ENCODE results near the gene TP53TG5.
"Not testable (repeated sequence)": the region's sequence is repeated elsewhere in the genome, so short reads cannot be mapped to it uniquely, and the experiment has no call there.

The TP53TG5 gene

DNA sequence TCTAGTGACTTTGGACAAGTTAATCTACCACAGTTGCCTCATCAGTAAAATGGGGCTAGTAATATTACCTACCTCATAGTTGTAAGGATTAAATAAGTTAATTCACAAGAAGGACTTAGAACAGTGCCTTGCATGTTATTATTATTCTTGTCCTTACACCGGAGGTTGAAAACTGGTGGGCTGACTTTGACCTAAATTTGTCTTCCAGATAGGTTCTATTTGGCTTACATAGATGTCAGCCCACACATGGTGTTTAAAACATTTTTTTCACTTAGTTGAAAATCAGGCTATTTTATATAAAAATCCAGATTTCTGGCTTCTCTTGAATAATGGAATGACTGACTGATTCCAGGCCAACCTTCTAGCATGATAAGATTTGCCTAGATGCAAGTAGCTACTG lies 11.9 kb downstream of the TP53TG5 start:
- DNase-seq (ENCODE audit: low read depth in 2 of 2), result no peak

DNA sequence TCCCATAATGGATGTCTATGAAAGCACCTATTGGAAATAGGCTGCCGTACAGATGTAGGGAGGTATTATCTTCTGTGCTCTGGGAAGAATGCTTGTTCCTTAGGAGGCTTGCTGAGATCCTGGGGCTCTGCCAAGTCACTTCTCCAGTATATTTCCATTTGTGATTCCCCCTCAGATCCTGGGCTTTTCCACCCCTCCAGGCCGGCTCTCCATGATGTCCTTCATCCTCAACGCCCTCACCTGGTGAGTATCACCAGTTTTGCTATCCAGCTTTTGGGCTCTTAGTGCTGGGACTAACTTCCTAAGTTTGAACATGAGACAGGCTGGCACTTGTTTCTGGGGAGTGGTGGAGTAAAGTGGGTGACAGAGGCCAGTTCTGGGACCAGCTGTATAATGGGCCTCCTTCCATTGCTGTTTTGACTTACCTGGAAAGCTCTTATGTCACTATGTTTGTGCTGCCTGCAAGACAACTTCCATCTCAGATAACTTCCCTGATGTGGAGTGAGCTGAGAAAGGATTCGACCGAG lies 12.6 kb downstream of the TP53TG5 start:
- DNase-seq (ENCODE audit: low read depth in 2 of 2), result no peak

DNA sequence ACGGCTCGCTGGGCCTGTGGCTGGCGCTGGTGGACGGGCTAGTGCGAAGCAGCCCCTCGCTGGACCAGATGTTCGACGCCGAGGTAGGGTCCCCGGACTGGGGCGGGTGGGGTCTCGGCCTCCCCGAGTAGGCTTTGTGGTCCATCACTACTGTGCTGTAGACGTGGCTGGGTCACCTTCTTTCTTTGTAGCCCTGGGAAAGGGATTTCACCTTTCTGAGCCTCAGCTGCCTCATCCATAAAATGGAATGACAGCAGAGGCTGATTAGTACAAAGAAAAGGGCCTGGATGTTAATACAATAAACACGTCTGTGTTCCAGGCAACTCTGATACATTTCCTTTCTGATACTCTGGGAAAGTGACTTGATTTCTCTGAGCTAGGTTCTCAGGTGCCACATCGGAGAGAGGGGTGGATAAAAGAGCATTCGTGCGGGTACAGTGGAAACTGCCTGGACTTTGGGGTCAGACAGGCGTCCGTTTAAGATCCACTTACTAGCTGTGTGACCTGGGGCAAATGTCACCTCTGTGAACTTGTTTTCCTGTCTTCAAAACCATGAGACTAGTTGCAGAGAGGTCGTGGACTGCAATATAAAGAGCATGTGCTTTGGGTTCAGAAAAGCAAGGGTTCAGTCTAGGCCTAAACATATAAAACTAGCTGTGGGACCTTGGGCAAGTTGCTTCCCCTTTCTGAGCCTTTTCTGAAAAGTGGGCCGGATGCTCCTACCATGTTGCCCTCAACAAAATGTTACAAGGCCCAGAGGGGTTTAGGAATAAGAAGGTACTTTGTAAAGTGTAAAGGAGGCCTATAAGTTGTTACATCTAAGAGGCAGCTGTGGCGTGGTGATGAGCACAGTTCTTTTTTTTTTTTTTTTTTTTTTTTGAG lies 14.3 kb downstream of the TP53TG5 start:
- DNase-seq (ENCODE audit: low read depth in 2 of 2), result no peak

DNA sequence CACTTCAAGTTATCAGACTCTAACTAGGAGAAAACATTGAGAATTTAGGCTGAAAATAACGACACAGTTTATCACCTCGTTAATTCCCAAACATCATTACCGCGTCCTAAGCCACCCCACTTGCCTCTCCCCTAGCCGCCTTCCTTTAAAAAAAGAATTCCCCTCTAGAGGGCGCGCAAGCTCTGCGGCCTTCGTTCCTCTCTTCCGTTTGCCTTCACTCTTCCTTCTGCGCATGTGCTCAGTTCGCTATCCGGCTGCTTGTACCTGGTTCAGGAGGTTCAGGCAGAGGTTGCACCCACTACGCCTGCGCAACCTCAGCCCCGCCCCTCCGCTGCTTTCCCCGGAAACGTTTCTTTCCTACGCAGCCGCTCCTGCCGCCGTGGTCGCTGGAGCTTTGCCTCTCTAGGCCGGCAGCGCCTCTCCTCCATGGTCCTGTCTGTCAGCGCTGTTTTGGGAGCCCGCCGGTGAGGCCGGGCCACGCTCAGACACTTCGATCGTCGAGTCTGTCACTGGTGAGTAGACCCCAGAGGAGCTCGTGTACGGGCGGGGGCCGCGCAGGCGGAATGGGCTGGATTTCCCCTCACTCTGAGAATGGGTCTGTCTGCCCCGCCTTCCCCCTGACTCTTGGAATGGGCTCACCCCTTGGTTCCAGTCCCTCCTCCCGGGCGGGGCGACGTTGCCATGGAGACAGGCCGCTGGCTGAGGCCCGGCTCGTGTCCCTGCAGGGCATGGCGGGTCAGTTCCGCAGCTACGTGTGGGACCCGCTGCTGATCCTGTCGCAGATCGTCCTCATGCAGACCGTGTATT lies 15.1 kb downstream of the TP53TG5 start, which contains the start of gene SYS1:
TSS of gene SYS1 (plus strand) at position 353 of the 807 bp plus-strand sequence. CDS start at position 729, 376 bp downstream.
- peak; percentile 97 to 99 for DNase-seq (ENCODE audit: low read depth in 2 of 2)

DNA sequence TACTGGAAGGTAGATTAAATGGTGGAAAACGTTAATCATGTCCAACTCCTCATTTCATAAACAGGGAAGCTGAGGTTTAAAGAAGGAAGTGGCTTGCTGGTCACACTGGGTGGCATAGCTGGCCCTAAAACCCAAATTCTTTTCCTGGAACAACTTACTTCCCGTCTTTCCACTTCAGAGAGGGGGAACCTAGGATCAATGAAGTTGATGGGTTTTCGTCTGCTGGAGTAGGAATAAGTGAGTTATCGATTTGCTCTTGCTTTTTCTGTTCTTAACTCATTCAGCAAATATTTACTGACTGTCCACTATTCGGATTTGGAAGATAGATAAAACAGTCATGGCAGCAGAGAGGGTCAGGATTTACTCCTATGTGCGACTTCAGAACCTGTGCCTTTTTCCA lies 16.3 kb downstream of the TP53TG5 start:
- no peak for DNase-seq (ENCODE audit: low read depth in 2 of 2)

DNA sequence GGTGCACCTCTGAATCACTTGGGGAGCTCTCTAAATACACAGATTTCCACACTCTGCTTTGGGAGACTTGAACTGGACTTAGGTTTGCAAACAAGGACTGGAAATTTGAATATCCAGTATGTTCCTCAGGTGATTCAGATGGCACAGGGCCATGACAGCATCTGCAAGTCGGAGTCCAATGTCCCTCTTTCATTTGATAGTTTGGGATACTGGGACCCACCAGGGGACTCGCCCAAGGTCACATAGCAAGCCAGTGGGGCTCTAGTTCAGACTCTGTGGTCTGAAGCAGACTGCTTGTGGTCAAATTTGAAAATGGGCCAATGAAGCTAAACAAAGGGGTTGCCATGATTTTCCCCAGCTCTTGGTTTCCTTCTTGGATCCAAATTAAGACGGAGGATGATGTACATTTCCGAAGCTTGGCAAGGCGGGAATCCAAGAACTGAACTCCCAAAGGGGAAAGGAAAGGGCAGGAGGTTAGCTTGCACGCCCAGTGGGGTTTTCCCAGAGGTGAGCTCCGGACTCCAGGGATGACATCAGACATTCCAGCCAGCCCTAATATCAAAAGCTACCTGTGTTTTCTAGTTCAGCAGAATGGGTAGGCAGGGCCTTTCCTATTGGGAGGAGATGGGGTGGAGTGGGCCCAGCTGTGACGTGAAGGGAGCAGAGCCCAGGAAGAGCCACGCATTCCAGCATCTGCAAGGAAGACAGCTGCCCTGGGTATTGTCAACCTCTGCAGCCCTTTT lies 18.5 kb downstream of the TP53TG5 start:
- no peak for DNase-seq (ENCODE audit: low read depth in 2 of 2)

DNA sequence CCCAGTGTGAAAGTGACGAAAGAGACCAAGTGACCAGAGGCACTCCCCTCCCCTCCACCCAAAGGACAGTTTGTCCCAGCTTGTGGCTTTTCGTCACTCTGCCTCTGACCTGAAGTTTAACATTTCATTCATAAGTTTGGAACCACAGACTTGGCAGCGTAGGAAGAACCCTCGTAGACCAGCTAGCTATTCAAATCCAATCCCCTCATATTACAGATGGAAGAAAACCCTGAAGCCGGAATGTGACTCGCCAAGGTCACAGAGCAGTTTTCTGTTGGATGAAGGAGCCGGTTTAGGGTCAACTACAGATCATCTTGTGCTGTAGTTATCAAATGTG lies 19.1 kb downstream of the TP53TG5 start:
- DNase-seq (ENCODE audit: low read depth in 2 of 2), result no peak

DNA sequence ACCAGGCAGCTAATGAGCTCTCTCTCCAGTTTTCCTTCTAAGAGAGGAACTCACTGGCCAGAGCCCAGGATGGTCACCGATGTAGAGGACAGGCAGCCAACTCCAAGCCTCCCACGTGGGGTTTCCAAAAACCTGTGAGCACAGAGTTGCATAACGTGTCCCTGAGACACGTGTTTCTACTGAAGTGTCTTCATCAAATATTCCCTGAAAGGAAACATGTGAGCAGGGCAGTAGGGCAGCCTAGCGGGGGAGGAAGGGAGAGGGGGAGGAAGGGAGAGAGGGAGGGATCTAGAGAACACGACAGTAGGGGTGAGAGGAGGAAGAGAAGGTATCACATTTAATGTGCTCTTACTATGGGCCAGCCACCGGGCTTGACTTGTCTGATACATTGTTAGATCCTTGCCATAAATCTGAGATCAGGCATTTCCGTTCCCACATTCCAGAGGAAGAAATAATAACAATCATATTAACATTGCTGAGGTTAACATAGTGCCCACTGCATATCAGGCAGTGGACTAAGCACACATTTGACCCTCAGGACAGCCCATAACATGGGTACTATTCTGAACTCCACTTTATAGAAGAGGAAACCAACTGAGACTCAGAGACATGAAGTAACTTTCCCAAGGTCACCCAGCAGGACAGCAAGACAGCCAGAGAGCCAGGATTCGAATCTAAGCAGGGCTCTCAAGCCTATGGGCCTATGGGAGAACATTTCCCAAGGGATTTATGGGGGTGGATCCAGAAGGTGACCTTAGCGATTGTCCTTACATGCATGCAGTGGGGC lies 19.6 kb downstream of the TP53TG5 start:
- no peak for DNase-seq (ENCODE audit: low read depth in 2 of 2)

DNA sequence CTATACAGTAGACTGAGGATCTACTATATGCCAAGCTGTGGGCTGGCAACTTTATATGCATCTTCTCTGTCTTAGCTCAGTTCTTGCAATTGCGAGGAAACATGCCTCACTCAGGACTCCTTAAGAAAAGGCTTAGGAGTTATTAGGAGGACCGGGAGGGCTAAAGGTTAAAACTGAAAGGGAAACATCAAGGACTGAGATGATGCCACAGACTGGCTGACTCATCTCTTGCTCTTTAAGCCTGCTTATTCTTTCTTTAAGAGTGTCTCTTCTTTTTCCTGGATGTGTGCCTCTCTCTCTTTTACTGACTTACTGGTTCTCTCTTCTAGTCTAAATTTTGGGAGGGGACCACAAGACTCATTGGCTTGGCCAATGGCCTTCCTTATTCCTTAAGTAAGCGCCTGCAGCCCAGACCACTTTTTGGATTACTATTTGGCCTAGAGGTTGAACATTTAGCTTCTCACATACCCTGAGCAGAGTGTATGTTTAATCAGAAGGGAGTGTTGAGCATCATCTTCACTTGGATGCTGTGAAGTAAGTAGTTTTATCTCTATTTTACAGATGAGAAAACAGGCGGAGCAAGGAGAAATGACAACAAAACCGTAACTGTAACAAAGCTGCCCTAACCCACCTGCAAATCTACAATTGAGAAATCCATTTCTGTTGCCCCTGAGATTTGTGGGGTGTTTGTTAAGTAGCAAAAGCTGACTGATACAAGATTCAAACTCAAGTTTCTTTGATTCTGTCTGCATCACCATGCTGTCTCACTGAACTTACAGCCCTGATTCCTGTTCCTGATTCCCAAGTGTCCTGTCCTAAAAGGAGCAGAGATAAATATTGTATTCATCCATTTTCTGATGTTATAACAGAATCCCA lies 22.7 kb downstream of the TP53TG5 start:
- no peak for DNase-seq (ENCODE audit: low read depth in 2 of 2)

DNA sequence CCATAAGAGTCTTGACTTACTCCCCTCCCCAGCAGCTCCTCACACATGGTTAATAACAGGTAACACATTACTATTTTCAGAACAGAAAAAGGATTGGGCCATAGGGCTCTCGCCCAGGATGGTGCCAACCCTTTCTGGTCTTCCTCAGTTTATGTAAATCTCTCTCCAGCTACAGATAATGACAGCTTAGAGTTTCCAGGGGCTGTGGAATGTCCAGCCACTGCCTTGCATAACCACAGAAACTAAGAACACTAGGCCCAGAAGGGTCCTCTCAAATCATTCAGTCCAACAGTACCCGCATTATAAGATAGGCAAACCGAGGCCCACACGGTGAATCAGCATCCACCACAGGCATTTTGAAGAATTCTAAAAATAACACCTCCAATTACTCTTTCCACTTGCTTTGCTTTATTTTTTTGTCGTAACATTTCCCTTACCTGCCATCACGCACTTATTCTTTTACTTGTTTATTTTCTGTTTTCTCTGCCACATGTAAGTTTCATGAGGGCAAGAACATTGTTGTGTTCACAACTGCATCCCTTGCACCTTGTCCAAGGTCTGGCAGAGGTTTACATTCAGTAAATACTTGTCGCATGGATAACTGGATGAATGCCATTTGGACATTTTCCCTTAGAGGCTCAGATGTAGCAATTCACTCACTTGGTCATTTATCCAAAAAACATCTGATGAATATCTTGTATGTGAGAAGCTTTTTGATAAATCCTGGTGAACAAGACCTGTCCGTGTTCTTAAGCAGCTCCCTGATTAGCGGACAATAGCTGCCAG lies 23.5 kb downstream of the TP53TG5 start:
- no peak for DNase-seq (ENCODE audit: low read depth in 2 of 2)

DNA sequence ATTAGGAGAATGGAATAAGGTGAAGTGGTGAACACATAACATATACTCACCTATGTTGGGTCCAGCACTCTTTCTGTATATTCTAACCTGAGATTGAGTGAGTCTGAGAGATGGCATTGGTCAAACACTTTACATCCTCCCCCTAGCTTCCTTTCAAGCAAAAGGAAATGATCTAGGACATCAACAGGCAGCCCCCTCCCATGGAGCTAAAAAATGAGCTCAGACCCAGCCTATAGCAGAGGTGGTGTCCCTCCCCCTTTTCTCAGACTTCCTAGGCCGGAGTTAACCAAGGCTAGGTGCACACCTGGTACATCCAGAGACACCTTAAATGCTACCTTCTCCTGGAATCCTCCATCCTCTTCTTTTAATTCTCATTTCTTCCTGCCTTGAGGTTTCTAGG lies 24.4 kb downstream of the TP53TG5 start:
- DNase-seq (ENCODE audit: low read depth in 2 of 2), result no peak

DNA sequence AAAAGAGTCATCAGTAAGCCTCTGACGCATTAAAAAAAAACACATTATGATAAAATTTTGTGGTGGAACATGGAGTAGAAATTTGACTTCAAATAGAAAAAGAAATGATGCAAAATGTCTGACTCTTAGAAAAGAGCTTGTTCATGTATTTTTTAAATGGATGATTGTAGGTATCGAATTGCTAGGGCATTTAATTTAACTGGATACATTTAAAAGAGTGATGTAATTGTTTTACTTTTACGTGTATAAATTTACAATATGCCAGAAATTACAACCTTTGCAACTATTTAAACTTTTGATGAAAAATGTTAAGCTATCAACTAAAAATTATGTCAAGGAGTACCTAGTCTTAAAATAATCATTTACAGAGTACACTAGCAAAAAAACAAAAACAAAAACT lies 25.4 kb downstream of the TP53TG5 start:
- DNase-seq (ENCODE audit: low read depth in 2 of 2), result no peak

DNA sequence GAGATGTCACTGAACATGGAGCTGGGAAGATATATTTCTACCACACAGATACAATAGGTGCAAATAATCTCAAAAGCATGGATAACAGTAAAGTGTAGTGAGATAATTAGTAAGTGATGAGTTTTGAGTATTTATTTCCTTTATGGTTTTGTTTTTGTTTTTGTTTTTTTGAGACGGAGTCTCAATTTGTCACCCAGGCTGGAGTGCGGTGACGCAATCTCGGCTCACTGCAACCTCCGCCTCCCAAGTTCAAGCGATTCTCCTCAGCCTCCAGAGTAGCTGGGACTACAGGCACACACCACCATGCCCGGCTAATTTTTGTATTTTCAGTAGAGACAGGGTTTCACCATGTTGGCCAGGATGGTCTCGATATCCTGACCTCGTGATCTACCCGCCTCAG lies 27.3 kb downstream of the TP53TG5 start:
- DNase-seq (ENCODE audit: low read depth in 2 of 2), result not testable (repeated sequence)

DNA sequence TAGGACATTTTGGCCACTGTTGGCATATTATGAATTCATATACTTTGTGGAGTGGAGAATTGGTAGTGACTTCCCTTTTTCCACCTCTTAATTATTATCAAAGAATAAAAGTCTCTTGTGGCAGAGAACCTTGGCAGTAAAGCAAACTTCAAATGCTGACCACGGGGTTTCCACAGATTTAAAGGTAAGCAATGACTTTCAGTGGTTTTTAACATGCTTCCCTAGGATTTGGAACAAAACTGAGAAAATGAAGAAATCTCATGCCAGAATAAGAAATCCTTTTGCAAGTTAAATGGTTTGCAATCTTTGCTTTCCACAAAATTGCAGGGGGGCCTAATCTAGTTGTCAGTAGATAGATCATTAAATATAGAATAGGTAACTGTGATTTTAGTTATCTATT lies 27.9 kb downstream of the TP53TG5 start:
- DNase-seq (ENCODE audit: low read depth in 2 of 2), result no peak

DNA sequence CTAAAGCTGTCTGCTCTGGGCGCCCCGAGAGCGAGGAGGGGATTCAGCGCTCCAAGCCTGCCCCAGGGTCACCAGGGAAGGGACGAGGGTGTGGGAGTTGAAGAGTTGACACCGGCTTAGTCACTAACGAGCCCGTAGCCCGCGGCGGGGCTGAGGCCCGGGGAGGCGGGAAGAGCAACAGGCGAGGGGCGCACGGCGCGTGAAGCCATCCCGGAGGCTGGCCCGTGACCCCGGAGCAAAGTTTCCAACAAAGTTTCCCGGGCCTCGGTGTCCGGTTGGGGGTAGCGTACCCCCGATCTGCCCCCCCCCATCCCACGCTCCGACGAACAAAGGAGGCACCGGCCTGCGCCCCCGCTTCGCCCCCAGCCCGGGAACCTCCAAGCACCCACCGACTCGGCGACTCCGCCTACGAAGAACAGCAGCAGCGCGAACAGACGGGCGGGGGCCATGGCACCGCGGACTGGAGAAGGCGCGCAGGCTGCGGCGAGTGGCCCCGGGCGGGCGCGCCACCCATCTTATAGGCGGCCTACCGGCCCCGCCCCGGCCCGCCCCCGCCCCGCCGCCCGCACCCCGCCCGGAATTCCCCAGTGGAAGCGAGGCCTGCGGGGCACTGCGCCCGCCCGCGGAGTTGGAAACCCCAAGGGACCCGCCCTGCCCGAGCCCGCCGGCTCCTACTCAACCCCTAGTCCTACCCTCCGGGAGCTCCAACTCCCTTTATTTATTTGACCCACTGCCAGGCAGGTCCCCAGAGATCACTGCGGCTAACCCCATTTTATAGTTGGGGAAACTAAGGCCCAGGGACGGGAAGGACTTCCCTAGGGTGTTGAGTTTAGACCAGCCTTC lies 30.0 kb downstream of the TP53TG5 start, which contains the start of gene SDC4:
TSS of gene SDC4 (minus strand) at position 489 of the 843 bp plus-strand sequence. CDS start at position 449, 40 bp downstream.
- DNase-seq (ENCODE audit: low read depth in 2 of 2), result peak; percentile 63 to 66

DNA sequence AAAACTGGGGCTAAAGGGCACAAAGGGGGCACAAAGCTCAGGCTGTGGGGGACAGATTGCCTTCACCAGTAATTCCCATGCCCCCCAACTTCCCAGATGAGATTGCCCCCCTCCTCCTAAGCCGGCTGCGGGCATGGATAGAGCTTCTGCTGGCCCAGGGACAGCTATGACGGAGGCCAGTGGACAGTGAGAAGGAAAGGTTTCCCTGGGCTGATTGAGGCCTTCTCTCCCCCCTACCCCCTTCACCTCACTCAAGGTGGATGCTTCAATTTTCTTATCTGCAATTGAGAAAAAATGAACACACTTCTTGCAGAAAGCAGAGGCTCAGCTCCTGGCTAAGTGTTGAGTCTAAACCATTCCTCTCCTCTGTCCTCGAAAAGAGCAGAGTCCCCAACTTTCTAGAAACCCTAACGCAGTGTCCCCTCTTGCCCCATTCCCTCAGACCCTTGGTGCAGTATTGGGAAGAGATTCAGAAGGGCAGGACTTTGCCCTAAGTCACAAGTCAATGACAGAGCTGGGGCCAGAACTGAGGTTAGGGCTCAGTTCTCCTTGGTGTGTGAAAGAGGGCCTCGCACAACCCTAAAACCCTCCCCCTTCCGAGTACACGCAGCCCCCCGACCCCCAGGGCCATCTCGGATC lies 30.7 kb downstream of the TP53TG5 start:
- DNase-seq (ENCODE audit: low read depth in 2 of 2), result no peak

DNA sequence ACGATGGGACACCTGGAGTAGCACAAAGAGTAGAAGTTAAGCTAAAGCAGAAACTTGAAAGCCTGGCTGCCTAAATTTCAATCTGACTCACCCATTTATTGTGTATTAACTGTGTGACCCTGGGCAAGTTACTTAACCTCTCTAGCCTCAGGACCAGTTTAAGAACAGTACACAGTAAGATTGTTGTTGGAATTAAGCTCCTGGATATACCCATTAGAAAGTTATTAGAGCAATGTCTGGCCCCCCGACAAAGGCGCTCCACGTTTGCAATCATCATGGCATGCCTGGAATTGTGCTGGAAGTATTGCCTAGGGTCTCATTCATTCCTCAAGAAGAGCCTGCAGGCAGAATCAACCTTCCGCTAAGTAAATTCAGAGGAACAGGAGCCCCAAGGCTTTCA lies 31.3 kb downstream of the TP53TG5 start:
- DNase-seq (ENCODE audit: low read depth in 2 of 2), result no peak

DNA sequence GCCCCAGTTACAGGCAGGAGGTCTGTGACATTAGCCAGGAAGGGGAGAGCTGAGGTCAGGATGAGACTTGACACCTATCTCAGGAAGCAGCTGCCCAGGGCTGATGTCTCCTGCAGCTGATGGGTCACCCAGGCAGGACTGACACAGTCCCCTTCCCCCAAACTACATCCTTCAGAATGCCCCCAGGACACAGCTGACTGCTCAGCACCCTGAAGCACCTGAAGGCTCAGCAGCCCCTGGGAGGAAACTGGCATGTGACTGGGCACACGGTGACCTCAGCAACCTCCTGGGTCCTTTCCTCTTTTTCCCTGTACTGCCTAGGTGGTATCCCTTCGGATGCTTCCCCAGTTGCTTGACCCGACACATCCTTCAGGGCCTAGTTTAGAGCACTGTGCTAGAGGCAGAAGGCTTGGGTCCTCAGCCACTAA lies 31.8 kb downstream of the TP53TG5 start:
- no peak for DNase-seq (ENCODE audit: low read depth in 2 of 2)
